ENCODE data around the gene FAM3D.

- TF ChIP-seq CTCF (IDR thresholded peaks at IDR 0.05) = no peak
- no peak for TF ChIP-seq POLR2AphosphoS5 (IDR thresholded peaks at IDR 0.05)
Measured at GRCh38 chr3:58696093-58696492, 29.5 kb upstream of the FAM3D start.
